ENCODE measurements around the gene OTOP2.
A peak's percentile ranks its signal among the peaks of the same experiment; 100 is the strongest.

The OTOP2 gene

GRCh38 chr17:74923538-74924249 is 379 bp upstream of the OTOP2 start:
- DNase-seq (ENCODE audit: low read depth in 2 of 2) = peak; percentile 55 to 71

GRCh38 chr17:74925242-74925641 is 1.2 kb downstream of the OTOP2 start:
- no peak for DNase-seq (ENCODE audit: low read depth in 2 of 2)

GRCh38 chr17:74928786-74929185 is 4.7 kb downstream of the OTOP2 start:
- no peak for DNase-seq (ENCODE audit: low read depth in 2 of 2)

- no peak for DNase-seq (ENCODE audit: low read depth in 2 of 2)
These were observed 6.5 kb downstream of the OTOP2 start for GRCh38 chr17:74930535-74931036.

GRCh38 chr17:74935048-74935447 is 11.0 kb downstream of the OTOP2 start:
- no peak for DNase-seq (ENCODE audit: low read depth in 2 of 2)

GRCh38 chr17:74935585-74936469 is 11.8 kb downstream of the OTOP2 start, which contains the start of gene OTOP3:
OTOP3 (plus strand) TSS chr17:74935898; CDS start chr17:74935922, 24 bp downstream.
- no peak for DNase-seq (ENCODE audit: low read depth in 2 of 2)

- DNase-seq (ENCODE audit: low read depth in 2 of 2) = no peak
These were observed 12.4 kb downstream of the OTOP2 start for GRCh38 chr17:74936470-74936799.

GRCh38 chr17:74937064-74938051 is 13.3 kb downstream of the OTOP2 start:
- DNase-seq (ENCODE audit: low read depth in 2 of 2) = no peak

GRCh38 chr17:74938194-74938950 is 14.3 kb downstream of the OTOP2 start:
- DNase-seq (ENCODE audit: low read depth in 2 of 2) = no peak

GRCh38 chr17:74939534-74939933 is 15.5 kb downstream of the OTOP2 start:
- no peak for DNase-seq (ENCODE audit: low read depth in 2 of 2)

GRCh38 chr17:74941128-74941725 is 17.2 kb downstream of the OTOP2 start:
- no peak for DNase-seq (ENCODE audit: low read depth in 2 of 2)

- DNase-seq (ENCODE audit: low read depth in 2 of 2) = no peak
These were observed 19.9 kb downstream of the OTOP2 start for GRCh38 chr17:74943808-74944522.

GRCh38 chr17:74945543-74945942 is 21.5 kb downstream of the OTOP2 start:
- no peak for DNase-seq (ENCODE audit: low read depth in 2 of 2)

GRCh38 chr17:74946641-74947040 is 22.6 kb downstream of the OTOP2 start:
- no peak for DNase-seq (ENCODE audit: low read depth in 2 of 2)

- no peak for DNase-seq (ENCODE audit: low read depth in 2 of 2)
These were observed 23.1 kb downstream of the OTOP2 start for GRCh38 chr17:74947041-74947754.

GRCh38 chr17:74949455-74950115 is 25.5 kb downstream of the OTOP2 start:
- no peak for DNase-seq (ENCODE audit: low read depth in 2 of 2)

GRCh38 chr17:74950207-74950606 is 26.1 kb downstream of the OTOP2 start:
- DNase-seq (ENCODE audit: low read depth in 2 of 2) = no peak

GRCh38 chr17:74951065-74951464 is 27.0 kb downstream of the OTOP2 start:
- no peak for DNase-seq (ENCODE audit: low read depth in 2 of 2)

All from stimulated activated CD4-positive, alpha-beta T cell treated with anti-CD3 and anti-CD28 coated beads, Interleukin-15, amount 100 ng/mL, for 48 hours (primary cell).